ACC112 (cell line): ENCODE data around the gene SORT1.

Experiments
- H2AFZ ChIP-seq: fragments of 200-600 bp; sonication (generic); one replicate; pipeline ENCODE4 v1.6.0; 2017; ENCODE audit warnings: antibody characterized with exemption, low read length; ENCODE audit not compliant: unreplicated experiment
- H3K27ac ChIP-seq: fragments of 200-600 bp; sonication (generic); 2 replicates; pipeline ENCODE4 v1.5.1; 2014; ENCODE audit warnings: low read depth, mild to moderate bottlenecking, antibody characterized with exemption, low read length, moderate library complexity
- H3K27me3 ChIP-seq: fragments of 200-600 bp; sonication (generic); 2 replicates; pipeline ENCODE4 v1.6.1; 2014; ENCODE audit warnings: mild to moderate bottlenecking, antibody characterized with exemption, low read length, moderate library complexity, mixed read lengths; ENCODE audit not compliant: insufficient read depth
- H3K36me3 ChIP-seq: fragments of 200-600 bp; sonication (generic); 2 replicates; pipeline ENCODE4 v1.6.1; 2016; ENCODE audit warnings: mild to moderate bottlenecking, antibody characterized with exemption, low read length, moderate library complexity, mixed read lengths; ENCODE audit not compliant: insufficient read depth
- H3K4me1 ChIP-seq: fragments of 200-600 bp; sonication (generic); one replicate; pipeline ENCODE4 v1.6.1; 2016; ENCODE audit warnings: low read length, mixed read lengths; ENCODE audit not compliant: insufficient read depth, unreplicated experiment, control insufficient read depth
- H3K4me3 ChIP-seq: fragments of 200-600 bp; sonication (generic); 2 replicates; pipeline ENCODE4 v1.5.1; 2014; ENCODE audit warnings: mild to moderate bottlenecking, low read depth, low read length
- H3K79me2 ChIP-seq: fragments of 200-600 bp; sonication (generic); one replicate; pipeline ENCODE4 v1.6.0; 2016; ENCODE audit warnings: low read length; ENCODE audit not compliant: control insufficient read depth, unreplicated experiment, insufficient read depth

The SORT1 gene

DNA sequence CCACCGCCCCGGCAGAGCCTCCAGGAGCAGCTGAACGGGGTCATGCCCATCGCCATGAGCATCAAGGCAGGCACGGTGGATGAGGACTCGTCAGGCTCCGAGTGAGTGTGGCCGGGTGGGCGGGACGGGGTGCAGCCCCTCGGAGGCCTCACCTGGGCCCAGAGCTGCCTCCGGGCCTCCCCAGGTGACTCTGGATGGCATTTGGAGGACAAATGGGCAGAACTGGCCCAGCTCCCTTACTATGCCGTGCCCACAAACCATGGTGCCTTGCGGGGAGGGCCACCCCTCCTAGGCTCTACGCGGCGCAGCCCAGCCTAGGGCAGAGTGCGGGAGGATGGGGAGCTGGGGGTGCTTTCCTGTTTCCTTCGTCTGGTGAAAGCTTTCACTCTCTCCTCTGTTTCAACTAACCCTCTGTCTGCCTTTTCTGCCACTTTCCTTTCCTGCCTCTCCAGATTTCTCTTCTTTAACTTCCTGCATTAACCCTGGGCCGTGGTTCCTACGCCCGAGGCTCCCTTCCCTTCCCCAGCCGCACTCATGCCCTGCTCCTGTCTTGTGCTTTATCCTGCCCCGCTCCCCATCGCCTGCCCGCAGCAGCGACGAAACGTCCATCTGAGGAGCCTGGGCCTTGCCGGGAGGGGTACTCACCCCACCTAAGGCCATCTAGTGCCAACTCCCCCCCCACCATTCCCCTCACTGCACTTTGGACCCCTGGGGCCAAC lies 124.0 kb downstream of the SORT1 start:
- H3K79me2 ChIP-seq = no peaks in the 10 kb centered on the region
- no peaks in the 10 kb centered on the region for H3K4me1 ChIP-seq
- no peaks in the 10 kb centered on the region for H3K36me3 ChIP-seq
- H2AFZ ChIP-seq = no peak overlapping the region
- no peaks in the 10 kb centered on the region for H3K27me3 ChIP-seq
- no peak overlapping the region for H3K4me3 ChIP-seq
- no peak overlapping the region for H3K27ac ChIP-seq

DNA sequence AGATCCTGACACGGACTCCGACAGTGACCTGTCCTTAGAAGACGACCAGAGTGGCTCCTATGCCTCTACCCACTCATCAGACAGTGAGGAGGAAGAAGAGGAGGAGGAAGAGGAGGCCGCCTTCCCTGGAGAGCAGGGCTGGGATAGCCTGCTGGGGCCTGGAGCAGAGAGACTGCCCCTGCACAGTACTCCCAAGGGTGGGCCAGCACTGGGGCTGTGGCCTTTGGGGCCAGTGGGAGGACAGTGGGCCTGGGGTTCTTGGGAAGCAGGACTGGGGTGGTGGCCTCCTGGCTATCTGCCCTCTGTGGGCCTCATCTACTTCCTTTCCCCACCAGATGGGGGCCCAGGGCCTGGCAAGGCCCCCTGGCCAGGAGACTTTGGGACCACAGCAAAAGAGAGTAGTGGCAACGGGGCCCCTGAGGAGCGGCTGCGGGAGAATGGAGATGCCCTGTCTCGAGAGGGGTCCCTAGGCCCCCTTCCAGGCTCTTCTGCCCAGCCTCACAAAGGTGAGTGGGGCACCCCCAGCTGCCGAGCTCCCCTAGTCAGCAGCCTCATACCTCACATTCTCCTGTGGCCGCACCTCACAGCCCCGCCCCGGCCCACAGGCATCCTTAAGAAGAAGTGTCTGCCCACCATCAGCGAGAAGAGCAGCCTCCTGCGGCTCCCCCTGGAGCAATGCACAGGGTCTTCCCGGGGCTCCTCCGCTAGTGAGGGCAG lies 124.7 kb downstream of the SORT1 start:
- H3K36me3 ChIP-seq = no peaks in the 10 kb centered on the region
- H2AFZ ChIP-seq = no peak overlapping the region
- H3K27ac ChIP-seq = no peak overlapping the region
- H3K4me1 ChIP-seq = no peaks in the 10 kb centered on the region
- no peaks in the 10 kb centered on the region for H3K79me2 ChIP-seq
- no peak overlapping the region for H3K4me3 ChIP-seq
- no peaks in the 10 kb centered on the region for H3K27me3 ChIP-seq

DNA sequence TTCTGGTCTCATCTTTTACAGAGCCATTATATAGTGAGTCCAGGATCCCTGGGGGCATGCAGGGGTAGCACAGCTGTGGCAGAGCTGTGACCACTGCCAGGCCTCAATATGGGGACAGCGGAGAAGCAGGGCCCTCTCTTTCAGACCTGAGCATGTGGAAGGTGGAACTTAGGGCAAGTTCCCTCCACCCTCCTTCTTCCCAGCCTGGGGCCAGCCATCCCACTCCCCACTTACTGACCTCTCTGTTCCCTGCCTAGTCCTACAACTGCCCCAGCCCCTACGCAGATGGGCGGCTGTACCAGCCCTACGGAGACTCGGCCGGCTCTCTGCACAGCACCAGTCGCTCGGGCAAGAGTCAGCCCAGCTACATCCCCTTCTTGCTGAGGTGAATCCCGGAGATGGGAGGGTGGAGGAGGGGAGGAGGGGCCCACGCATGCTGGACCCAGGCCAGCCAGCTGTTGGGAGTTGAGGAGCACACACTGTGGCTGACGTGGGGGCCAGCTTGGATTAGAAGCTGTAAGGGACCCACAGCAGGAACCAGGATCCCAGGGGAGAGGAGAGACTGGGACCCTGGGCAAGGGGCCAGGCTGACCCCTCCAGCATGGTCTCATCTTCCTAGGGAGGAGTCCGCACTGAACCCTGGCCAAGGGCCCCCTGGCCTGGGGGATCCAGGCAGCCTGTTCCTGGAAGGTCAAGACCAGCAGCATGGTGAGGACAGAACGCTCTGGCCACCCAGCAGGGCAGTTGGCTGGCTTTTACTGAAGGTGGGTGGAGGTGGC lies 125.5 kb downstream of the SORT1 start:
- Histone ChIP-seq H3K79me2 (no peaks in the 10 kb centered on the region), H3K27me3 (no peaks in the 10 kb centered on the region), H3K4me1 (no peaks in the 10 kb centered on the region), H2AFZ (no peak overlapping the region), H3K27ac (no peak overlapping the region), H3K4me3 (no peak overlapping the region), H3K36me3 (no peaks in the 10 kb centered on the region)

DNA sequence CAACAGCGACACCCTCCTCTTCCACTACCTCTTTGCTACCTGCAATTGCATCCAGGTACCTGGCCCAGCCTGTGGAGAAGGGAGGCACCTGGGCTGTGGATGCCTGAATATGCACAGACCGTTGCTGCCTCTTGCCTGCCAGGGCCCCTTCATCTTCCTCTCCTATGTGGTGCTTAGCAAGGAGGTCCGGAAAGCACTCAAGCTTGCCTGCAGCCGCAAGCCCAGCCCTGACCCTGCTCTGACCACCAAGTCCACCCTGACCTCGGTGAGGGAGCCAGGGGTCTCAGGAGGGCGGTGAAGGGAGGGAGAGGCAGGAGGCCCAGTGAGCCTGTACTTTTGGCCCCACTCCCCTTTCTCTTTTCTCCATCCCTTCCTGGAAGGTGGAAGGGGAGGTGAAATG lies 126.3 kb downstream of the SORT1 start:
- H3K27me3 ChIP-seq = no peaks in the 10 kb centered on the region
- H3K4me3 ChIP-seq = no peak overlapping the region
- no peak overlapping the region for H3K27ac ChIP-seq
- H2AFZ ChIP-seq = no peak overlapping the region
- no peaks in the 10 kb centered on the region for H3K36me3 ChIP-seq
- H3K79me2 ChIP-seq = no peaks in the 10 kb centered on the region
- H3K4me1 ChIP-seq = no peaks in the 10 kb centered on the region

DNA sequence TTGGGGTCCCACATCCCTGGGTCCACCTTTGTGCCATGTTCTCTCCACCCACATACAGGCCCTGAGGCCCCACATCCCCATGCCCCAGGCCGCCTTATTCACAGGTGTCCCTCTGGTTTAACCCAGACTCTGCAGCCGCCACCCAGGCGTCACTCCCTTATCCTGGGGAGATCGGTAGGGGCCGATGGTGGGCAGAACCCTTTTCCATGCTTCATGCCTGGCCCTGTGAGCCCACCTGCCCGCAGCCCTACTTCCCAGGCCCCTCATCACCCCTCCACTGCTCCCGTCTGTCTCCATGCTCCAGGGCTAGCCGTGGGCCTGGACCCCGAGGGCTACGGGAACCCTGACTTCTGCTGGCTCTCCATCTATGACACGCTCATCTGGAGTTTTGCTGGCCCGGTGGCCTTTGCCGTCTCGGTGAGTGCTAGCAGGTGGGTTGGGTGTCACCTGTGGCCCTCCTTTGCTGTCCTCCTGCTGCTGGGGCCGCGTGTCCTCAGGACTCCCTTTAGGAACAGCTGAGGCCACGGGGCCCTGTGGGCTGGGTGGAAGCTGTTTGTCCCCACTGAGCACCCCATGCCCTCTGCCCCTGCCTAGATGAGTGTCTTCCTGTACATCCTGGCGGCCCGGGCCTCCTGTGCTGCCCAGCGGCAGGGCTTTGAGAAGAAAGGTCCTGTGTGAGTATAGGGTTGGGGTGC lies 126.9 kb downstream of the SORT1 start:
- Histone ChIP-seq H3K79me2 (no peaks in the 10 kb centered on the region), H3K27ac (no peak overlapping the region), H2AFZ (no peak overlapping the region), H3K27me3 (no peaks in the 10 kb centered on the region), H3K36me3 (no peaks in the 10 kb centered on the region), H3K4me3 (no peak overlapping the region), H3K4me1 (no peaks in the 10 kb centered on the region)

DNA sequence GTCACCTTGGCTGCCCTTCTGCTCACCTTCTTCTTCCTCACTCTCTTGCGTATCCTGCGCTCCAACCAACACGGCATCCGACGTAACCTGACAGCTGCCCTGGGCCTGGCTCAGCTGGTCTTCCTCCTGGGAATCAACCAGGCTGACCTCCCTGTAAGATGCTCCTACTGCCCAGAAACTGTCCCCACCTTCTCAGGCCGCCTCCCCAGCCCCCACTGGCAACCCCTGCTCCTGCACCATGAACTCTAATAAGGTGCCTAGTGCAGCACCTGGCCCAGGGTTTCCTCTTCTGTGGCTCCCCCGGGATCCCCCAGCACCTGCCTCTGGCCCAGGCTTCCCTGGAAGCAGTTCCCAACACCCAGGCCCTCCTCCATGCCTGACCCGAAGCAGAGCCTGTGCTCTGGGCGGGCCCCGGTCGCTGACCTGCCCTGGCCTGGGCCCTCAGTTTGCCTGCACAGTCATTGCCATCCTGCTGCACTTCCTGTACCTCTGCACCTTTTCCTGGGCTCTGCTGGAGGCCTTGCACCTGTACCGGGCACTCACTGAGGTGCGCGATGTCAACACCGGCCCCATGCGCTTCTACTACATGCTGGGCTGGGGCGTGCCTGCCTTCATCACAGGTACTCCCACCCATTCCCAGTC lies 127.6 kb downstream of the SORT1 start:
- Histone ChIP-seq H3K4me3 (no peak overlapping the region), H3K79me2 (no peaks in the 10 kb centered on the region), H3K27me3 (no peaks in the 10 kb centered on the region), H3K27ac (no peak overlapping the region), H2AFZ (no peak overlapping the region), H3K4me1 (no peaks in the 10 kb centered on the region), H3K36me3 (no peaks in the 10 kb centered on the region)

DNA sequence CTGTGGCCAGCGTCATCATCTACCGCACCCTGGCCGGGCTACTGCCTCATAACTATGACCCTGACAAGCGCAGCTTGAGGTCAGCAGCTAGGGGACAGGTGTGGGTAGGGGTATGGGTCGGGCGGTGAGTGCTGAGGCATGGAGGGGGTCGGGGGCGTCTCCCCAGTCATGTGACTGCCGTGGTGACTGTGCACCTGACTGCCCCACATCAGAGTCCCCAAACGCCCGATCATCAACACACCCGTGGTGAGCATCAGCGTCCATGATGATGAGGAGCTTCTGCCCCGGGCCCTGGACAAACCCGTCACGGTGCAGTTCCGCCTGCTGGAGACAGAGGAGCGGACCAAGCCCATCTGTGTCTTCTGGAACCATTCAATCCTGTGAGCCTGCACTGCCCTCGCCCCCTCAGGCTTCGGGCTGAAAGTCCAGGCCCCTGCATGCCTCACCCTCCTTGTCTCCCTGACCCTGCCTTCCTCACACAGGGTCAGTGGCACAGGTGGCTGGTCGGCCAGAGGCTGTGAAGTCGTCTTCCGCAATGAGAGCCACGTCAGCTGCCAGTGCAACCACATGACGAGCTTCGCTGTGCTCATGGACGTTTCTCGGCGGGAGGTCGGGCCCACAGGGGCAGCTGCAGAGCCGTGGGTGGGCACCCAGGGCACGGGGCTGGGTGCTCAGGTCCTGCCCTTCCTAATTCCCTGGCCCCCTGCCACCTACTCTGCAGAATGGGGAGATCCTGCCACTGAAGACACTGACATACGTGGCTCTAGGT lies 128.3 kb downstream of the SORT1 start:
- H3K27me3 ChIP-seq = no peaks in the 10 kb centered on the region
- H3K4me1 ChIP-seq = no peaks in the 10 kb centered on the region
- no peaks in the 10 kb centered on the region for H3K79me2 ChIP-seq
- no peak overlapping the region for H2AFZ ChIP-seq
- H3K4me3 ChIP-seq = no peak overlapping the region
- no peak overlapping the region for H3K27ac ChIP-seq
- no peaks in the 10 kb centered on the region for H3K36me3 ChIP-seq

DNA sequence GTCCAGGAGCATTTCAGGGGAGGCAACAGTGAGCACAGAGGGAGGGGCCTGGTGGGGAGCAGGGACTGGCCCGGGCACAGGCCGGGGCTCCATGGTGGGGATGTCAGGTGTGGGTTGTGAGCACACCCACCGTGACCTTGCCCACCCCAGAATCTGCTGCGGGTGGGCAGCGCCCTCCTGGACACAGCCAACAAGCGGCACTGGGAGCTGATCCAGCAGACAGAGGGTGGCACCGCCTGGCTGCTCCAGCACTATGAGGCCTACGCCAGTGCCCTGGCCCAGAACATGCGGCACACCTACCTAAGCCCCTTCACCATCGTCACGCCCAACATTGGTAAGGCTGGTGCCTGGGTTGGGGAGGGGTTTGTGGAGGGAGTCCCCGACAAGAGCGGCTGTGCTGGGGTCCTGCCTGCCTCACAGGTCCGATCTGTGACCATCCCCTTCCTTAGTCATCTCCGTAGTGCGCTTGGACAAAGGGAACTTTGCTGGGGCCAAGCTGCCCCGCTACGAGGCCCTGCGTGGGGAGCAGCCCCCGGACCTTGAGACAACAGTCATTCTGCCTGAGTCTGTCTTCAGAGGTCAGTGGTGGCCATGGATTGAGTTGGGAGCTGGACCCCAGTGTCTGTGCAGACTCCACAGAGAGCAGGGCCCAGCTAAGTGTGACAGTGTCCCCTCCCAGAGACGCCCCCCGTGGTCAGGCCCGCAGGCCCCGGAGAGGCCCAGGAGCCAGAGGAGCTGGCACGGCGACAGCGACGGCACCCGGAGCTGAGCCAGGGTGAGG lies 129.1 kb downstream of the SORT1 start:
- Histone ChIP-seq H3K4me1 (no peaks in the 10 kb centered on the region), H3K27ac (no peak overlapping the region), H3K27me3 (no peaks in the 10 kb centered on the region), H3K79me2 (no peaks in the 10 kb centered on the region), H3K4me3 (no peak overlapping the region), H2AFZ (no peak overlapping the region), H3K36me3 (no peaks in the 10 kb centered on the region)

DNA sequence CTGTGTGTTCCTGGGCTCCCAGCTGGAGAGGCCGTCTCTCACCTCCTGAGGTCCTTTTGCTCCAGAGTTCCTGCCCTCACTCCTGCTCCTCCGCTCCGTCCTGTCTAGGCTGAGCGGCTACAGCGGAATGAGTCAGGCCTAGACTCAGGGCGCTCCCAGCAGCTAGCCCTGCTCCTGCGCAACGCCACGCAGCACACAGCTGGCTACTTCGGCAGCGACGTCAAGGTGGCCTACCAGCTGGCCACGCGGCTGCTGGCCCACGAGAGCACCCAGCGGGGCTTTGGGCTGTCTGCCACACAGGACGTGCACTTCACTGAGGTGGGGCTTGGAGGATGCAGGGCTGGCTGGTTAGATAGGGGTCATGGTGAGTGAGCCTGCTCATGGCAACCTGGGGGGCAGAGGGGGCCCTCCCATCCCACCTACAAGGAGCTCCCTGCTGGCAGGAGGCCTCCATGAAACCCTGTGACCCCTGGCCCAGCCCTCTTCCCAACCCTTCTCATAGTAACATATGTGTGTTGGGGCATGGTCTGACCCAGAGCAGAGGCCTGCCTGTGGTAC lies 129.9 kb downstream of the SORT1 start:
- Histone ChIP-seq H3K4me1 (no peaks in the 10 kb centered on the region), H3K36me3 (no peaks in the 10 kb centered on the region), H3K27ac (no peak overlapping the region), H3K27me3 (no peaks in the 10 kb centered on the region), H3K79me2 (no peaks in the 10 kb centered on the region), H3K4me3 (no peak overlapping the region), H2AFZ (no peak overlapping the region)
